ENCODE data around the gene FRMD8. TPM values are rescaled to one million over a fixed set of nuclear protein-coding genes. Genes with fewer than 3 reads are reported as not detected.

Gene FRMD8
- total and polyA plus RNA-seq, 9 of the 15 experiments (the other 6 are each of a cell fraction or from before 2014, with no cell fraction given): 4.5 to 54.5 (median 15.8) TPM

DNA sequence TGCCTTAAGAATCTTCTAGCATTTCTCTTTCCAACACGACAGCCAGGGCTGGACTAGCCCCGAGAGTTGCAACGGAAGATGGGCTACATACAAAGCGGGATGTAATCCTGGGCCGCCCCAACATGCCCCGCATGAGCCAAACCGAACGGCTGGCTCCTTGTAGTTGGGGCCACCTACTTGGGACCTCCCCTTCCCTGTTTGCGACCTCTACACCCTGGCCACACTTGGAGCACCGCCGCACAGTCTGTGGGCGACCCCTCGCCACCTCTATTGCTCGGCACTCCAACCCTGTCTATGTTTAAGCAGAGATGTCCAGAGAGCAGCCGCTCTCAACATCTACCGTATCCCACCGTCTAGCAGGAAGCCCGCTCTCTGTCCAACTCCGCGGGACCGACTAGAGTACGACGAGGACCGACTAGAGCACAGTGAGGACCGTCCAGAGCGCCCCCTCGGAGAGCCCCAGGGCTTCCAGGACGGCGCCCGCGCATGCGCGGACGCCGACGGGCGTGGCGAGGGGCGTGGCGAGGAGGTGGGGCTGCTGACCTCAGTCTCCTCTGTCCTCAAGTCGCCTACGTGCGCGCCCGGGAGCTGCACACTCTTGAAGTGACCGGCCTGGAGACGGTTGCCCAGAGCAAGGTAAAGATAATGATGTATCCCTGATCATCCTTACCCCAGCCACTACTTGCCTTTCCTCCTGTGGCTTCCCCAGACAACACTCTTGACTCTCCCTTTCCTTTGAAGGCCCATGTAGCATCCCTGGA, 68.4 kb downstream of the FRMD8 start (continued):
- TF ChIP-seq DACH1 (IDR thresholded peaks at IDR 0.05; ENCODE audit: partially characterized antibody) (no peak), PTTG1 (tag; IDR thresholded peaks at IDR 0.05; ENCODE audit: low read depth) (no peak), NFXL1 (CRISPR knock-in tag; IDR thresholded peaks at IDR 0.05) (no peak), XRCC5 (IDR thresholded peaks at IDR 0.05; ENCODE audit: low read depth, low read length) (no peak), CGGBP1 (CRISPR knock-in tag; IDR thresholded peaks at IDR 0.05) (peak; percentile 58; the same call in 1 of the 2 replicates), BCOR (IDR thresholded peaks at IDR 0.05) (0 out of 2 replicates have a peak, but pooled peaks have one; percentile 6), SRSF3 (IDR thresholded peaks at IDR 0.05; ENCODE audit: insufficient read depth, low read length) (no peak), MAFK (IDR thresholded peaks at IDR 0.05; ENCODE audit: low read length) (no peak), OTX1 (CRISPR knock-in tag; IDR thresholded peaks at IDR 0.05) (no peak), PHF8 (IDR thresholded peaks at IDR 0.05; ENCODE audit: borderline replicate concordance, low read length) (peak; percentile 72; the same call in 1 of the 2 replicates), KAT8 (IDR thresholded peaks at IDR 0.05; ENCODE audit: low read depth) (no peak), EWSR1 (IDR thresholded peaks at IDR 0.05; ENCODE audit: borderline replicate concordance, low read depth, partially characterized antibody) (no peak), TRIM24 (IDR thresholded peaks at IDR 0.05) (0 out of 4 replicates have a peak, but pooled peaks of 1 of the 2 experiments have one; percentile 41), NR2C2 (CRISPR knock-in tag; IDR thresholded peaks at IDR 0.05) (no peak), NR2C2 (tag; IDR thresholded peaks at IDR 0.05) (peak; percentile 16), TAF7 (tag; IDR thresholded peaks at IDR 0.05) (peak; percentile 73; the same call in 1 of the 2 replicates), RBM15 (IDR thresholded peaks at IDR 0.05; ENCODE audit: insufficient read depth, low read length) (no peak), TEAD4 (IDR thresholded peaks at IDR 0.05; ENCODE audit: low read length) (0 out of 2 replicates have a peak, but pooled peaks have one; percentile 19), TEAD4 (CRISPR knock-in tag; IDR thresholded peaks at IDR 0.05; ENCODE audit: borderline replicate concordance) (no peak), ZNF75A (CRISPR knock-in tag; IDR thresholded peaks at IDR 0.05) (no peak)
- TF ChIP-seq, protein P1, sequence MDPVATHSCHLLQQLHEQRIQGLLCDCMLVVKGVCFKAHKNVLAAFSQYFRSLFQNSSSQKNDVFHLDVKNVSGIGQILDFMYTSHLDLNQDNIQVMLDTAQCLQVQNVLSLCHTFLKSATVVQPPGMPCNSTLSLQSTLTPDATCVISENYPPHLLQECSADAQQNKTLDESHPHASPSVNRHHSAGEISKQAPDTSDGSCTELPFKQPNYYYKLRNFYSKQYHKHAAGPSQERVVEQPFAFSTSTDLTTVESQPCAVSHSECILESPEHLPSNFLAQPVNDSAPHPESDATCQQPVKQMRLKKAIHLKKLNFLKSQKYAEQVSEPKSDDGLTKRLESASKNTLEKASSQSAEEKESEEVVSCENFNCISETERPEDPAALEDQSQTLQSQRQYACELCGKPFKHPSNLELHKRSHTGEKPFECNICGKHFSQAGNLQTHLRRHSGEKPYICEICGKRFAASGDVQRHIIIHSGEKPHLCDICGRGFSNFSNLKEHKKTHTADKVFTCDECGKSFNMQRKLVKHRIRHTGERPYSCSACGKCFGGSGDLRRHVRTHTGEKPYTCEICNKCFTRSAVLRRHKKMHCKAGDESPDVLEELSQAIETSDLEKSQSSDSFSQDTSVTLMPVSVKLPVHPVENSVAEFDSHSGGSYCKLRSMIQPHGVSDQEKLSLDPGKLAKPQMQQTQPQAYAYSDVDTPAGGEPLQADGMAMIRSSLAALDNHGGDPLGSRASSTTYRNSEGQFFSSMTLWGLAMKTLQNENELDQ (CRISPR knock-in tag; IDR thresholded peaks at IDR 0.05; ENCODE audit: borderline replicate concordance): no peak
- TF ChIP-seq, protein P2, sequence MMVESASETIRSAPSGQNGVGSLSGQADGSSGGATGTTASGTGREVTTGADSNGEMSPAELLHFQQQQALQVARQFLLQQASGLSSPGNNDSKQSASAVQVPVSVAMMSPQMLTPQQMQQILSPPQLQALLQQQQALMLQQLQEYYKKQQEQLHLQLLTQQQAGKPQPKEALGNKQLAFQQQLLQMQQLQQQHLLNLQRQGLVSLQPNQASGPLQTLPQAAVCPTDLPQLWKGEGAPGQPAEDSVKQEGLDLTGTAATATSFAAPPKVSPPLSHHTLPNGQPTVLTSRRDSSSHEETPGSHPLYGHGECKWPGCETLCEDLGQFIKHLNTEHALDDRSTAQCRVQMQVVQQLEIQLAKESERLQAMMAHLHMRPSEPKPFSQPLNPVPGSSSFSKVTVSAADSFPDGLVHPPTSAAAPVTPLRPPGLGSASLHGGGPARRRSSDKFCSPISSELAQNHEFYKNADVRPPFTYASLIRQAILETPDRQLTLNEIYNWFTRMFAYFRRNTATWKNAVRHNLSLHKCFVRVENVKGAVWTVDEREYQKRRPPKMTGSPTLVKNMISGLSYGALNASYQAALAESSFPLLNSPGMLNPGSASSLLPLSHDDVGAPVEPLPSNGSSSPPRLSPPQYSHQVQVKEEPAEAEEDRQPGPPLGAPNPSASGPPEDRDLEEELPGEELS (CRISPR knock-in tag; IDR thresholded peaks at IDR 0.05; ENCODE audit: borderline replicate concordance): no peak
- TF ChIP-seq, protein P3, sequence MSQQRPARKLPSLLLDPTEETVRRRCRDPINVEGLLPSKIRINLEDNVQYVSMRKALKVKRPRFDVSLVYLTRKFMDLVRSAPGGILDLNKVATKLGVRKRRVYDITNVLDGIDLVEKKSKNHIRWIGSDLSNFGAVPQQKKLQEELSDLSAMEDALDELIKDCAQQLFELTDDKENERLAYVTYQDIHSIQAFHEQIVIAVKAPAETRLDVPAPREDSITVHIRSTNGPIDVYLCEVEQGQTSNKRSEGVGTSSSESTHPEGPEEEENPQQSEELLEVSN (IDR thresholded peaks at IDR 0.05; ENCODE audit: borderline replicate concordance in 1 of 2, extremely low read depth in 1 of 2, insufficient read depth in 1 of 2, insufficient read length in 1 of 2, low read depth in 1 of 2, low read length in 1 of 2, poor library complexity in 1 of 2, severe bottlenecking in 1 of 2): peak; percentile 15 to 24

All from K562 (cell line).